HG03575 (cell line): ENCODE results near the gene AP5S1.
"Not testable (repeated sequence)": the region's sequence is repeated elsewhere in the genome, so short reads cannot be mapped to it uniquely, and the experiment has no call there.

Experiments
- ATAC-seq: cut with Tn5 transposase; IDR thresholded peaks from one replicate; pipeline ENCODE4 v1.9.1; 2021; ENCODE audit not compliant: unreplicated experiment, insufficient number of reproducible peaks, low FRiP score; ENCODE audit errors: extremely low read depth

The AP5S1 gene

GRCh38 chr20:3788685-3789155 lies 31.6 kb upstream of the AP5S1 start:
- no peak for ATAC-seq

- not testable (repeated sequence) for ATAC-seq
Measured at GRCh38 chr20:3789201-3789600, 31.1 kb upstream of the AP5S1 start.

- ATAC-seq = not testable (repeated sequence)
Measured at GRCh38 chr20:3794168-3794567, 26.2 kb upstream of the AP5S1 start.

- no peak for ATAC-seq
Measured at GRCh38 chr20:3794701-3795420, 25.5 kb upstream of the AP5S1 start.

DNA sequence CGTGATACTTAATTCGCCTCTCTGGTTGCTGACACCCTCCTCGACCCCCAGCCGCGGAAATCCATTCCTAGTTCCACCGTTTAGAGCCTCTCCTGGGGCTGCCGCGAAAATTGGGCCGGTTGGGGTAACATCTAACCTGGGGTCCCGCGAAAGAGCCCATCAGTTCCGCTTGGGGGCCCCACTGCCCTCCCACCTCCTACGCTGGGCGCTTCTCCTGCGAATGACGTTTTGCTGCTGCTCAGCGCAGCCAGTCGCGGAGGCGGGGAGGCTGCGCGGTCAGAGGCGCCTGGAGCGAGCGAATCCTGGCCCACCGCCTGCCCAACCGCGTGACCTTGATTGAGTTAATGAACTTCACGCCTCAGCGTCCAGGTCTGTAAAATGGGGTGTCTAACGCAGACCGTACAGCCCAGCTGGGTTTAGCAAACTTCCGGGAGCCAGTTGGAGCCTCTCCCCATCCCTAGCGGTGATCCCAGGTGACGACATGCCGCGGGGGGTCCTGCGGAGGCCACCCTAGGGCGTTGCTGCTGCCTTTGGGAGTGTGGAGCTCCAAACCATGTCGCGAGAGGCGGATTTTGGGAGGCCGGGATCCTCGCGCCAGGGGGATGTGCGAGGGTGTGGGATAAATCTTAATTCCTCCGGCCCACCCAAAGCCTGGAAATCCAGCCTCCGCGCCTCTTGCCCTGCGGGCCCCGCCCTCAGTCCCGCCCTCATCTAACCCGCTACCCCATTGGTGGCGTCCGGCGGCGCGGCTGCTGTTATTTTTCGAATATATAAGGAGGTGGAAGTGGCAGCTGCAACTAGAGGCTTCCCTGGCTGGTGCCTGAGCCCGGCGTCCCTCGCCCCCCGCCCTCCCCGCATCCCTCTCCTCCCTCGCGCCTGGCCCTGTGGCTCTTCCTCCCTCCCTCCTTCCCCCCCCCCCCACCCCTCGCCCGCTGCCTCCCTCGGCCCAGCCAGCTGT lies 24.6 kb upstream of the AP5S1 start, which contains the start of gene CDC25B:
CDC25B (plus strand) TSS at position 800 of the 958 bp plus-strand sequence. CDS start 222 bp downstream, outside the sequence.
- peak; percentile 32 for ATAC-seq

GRCh38 chr20:3796477-3797225 lies 23.7 kb upstream of the AP5S1 start:
- ATAC-seq = no peak

DNA sequence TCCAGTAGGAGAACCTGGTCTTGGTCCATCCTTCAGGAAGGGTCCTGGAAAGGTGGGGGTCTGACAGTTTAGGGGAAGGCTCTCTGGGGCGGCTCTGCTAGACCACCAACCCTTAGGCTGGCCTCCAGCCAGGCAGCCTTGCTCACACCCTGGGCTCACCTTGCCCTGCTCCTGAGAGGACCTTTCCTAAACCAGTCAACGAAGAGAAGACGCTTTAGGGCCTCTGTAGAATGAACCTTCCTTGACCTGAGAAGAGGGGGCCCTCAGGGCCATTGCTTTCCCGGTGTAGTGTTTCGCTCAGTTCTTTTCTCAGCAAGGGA lies 23.2 kb upstream of the AP5S1 start:
- ATAC-seq = no peak

DNA sequence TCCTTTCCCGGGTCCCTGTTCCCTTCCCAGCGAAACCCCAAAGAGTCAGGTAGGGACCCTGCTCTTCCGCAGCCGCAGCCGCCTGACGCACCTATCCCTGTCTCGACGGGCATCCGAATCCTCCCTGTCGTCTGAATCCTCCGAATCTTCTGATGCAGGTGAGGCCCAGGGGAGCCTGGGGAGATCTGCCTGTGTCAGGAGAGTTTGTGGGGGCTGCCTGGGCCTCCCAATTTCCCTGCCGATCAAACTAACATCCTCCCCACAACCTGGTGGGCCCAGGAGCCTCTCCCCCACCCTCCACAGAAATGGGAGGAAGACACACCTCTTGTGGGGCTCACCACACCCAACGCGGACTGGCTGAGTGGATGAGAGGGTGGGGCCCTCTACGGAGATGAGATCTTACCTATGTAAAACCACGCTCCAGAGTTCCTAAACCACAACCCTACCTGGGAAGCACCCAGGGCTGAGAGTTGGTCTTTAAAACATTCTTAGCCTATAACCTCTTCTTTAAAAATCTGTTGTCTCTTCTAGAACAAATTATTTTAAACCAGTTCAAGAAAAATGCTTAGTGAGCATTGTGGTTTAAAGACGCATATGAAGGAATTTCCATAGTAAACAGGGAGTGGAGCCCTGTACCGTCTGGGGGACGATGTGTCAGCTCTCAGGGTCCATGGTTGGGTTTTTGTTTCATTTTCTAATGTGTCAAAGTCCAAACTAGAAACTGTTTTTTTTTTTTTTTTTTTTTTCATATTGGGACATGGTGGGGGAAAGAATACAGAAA lies 22.6 kb upstream of the AP5S1 start:
- ATAC-seq = no peak

DNA sequence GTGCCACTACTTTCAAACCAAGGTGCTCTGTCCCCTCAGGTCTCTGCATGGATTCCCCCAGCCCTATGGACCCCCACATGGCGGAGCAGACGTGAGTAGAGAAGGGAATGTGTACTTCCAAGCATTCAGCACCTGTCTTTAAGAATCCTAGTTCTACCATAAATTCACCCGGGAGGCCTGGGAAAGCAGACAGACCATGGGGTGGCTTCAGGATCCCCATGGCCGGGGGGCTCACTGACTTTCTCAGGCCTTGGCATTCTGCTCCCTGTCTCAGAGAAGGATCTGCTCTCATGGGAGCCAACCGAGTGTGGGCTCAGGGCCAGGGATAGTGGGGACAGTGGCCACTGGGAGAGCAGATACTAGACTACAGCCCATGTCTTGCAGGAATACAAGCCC lies 22.0 kb upstream of the AP5S1 start:
- no peak for ATAC-seq

DNA sequence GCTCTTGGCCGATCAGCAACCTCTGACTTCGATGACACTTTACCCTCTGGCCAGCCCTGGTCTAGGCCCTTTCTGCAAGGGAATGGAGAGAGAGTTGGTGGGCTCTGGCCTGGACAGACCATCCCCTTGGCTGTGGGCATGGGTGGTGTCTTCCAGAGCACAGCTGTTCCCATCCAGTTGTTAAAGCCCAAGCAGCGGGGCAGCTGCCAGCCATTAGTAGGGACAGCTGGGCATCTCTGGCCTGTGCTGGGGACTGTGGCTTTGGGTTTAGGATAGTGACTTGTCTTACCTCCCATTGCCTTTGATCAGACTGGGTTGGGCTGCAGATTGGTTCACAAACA lies 21.5 kb upstream of the AP5S1 start:
- ATAC-seq = no peak

- ATAC-seq = no peak
Measured at GRCh38 chr20:3800256-3800877, 20.0 kb upstream of the AP5S1 start.

DNA sequence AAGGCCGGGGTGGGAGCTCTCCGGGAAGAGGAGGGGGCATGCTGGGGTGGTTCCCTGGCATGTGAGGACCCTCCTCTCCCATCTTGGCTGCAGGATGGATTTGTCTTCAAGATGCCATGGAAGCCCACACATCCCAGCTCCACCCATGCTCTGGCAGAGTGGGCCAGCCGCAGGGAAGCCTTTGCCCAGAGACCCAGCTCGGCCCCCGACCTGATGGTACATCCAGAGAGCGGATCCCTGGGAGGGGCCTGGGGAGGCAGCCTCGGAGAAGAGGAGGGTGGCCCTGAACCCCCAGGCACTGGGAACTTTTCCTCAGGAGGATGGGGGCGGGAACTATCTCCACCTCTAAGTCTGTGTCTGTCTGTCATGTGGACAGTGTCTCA lies 19.5 kb upstream of the AP5S1 start:
- no peak for ATAC-seq

DNA sequence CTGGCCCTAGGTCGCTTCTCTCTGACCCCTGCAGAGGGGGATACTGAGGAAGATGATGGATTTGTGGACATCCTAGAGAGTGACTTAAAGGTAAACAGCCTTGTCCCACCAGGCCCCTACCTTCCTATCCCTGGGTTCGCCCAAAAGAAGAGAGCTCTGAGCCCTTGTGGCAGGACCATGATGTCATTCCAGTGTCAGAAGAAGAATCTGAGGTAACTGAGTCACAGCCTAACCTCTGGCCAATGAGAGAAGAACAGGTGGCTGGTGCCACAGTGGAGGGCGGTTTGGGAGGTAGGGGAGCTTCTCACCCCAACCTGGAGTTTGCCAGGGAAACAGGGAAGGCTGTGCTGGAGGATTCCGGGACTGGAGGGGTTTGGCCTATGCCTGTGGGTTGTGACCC lies 19.0 kb upstream of the AP5S1 start:
- ATAC-seq = no peak

DNA sequence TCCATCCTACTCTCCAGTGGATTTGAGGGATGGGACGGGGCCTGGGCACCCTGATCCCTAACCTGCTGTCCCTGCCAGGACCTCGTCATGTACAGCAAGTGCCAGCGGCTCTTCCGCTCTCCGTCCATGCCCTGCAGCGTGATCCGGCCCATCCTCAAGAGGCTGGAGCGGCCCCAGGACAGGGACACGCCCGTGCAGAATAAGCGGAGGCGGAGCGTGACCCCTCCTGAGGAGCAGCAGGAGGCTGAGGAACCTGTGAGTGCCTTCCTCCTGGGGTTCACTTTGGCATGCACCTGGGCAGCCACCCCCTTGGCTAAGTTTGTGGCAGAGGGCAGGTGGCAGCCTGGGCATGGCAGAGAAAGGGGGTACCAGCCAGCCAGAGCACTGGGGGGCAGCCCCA lies 18.5 kb upstream of the AP5S1 start:
- ATAC-seq = no peak

DNA sequence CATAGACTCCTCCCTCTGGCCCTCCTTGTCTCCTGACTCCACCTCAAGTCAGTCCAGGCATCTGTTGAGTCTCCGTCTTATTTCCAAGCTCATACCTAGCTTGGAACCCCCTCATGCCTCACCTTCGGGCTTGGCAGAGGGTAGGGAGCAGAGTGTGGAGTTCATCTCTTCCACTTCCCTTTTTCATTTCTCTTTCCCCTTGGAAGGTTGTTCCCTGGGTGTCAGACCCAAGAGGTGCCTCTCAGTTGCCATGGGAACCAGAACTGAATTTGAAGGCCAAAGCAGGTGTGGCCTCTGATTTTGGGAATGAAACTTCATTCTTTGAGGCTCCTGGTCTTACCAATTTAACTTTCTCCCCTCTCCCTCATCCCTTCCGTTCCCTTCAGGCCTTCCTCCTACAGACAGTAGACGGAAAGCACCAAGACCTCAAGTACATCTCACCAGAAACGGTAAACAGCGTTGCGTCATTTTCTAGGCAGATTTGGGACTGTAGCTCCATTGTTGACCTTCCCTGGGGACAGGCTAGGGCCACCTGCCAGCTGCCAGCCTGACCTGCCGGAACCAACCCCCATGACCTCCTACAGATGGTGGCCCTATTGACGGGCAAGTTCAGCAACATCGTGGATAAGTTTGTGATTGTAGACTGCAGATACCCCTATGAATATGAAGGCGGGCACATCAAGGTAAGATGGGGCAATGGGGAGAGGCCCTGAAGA lies 17.7 kb upstream of the AP5S1 start:
- ATAC-seq = no peak

GRCh38 chr20:3803289-3803688 lies 17.1 kb upstream of the AP5S1 start:
- ATAC-seq = no peak

DNA sequence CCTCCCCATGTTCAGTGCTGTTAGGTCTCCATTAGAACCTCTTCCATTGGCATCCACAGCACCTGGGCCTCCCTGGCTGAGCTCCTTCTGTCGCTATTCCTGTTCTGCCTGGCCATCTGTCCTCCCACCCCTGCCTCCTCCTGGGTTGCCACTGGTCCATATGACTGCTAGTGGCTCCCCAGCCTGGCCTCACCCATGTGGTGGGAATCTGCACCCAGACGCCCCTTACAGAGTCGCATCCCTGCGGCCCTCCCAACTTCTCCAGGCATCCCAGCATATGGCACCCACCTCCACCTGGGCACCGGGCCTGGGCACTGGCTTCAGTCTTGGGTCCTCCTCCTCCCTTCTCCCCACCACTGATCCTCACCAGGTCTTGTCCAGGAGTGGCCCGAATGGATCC lies 16.5 kb upstream of the AP5S1 start:
- ATAC-seq = no peak

DNA sequence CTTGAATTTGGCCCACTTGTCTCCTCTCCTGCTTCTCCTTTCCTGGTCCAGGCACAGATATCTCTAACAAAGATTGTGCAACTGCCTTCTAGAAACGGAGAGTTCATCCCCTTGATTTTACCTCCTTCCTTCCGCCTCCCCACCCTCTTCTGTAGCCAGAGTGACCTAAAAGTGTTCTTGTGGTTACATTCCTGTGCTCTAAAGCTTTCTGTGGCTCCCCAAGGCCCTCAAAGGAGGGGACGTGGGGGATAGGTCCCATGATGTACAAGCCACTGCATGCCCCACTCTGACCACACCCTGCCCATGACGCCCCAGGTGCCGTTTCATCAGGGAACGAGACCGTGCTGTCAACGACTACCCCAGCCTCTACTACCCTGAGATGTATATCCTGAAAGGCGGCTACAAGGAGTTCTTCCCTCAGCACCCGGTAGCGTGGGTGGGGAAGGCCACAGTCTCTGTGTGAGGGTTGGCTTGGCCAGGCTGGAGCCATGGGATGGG lies 16.0 kb upstream of the AP5S1 start:
- ATAC-seq = no peak
